Measurements from ENCODE around the gene TTC23. TPM values are rescaled to one million over a fixed set of nuclear protein-coding genes. Genes with fewer than 3 reads are reported as not detected.
"Not testable (repeated sequence)": the region's sequence is repeated elsewhere in the genome, so short reads cannot be mapped to it uniquely, and the experiment has no call there.

Gene TTC23
- total RNA-seq, 2 donors from 2014 or later: 6.2 to 26.4 TPM

GRCh38 chr15:99247062-99247461 is 2.3 kb downstream of the TTC23 start:
- H3K27me3 ChIP-seq: no peaks in the 10 kb centered on the region
- DNase-seq (no peak), ATAC-seq (no peak)
- no peak overlapping the region for H3K4me3 ChIP-seq
- H3K36me3 ChIP-seq (replicated peaks in 1 of 2; ENCODE audit: insufficient read depth in 1 of 2, low read depth in 2 of 2): no peaks in the 10 kb centered on the region
- WGBS, 2 donors: 80% methylated on average over 3 of the region's 3 CpGs
- no peaks in the 10 kb centered on the region for H3K9me3 ChIP-seq
- H3K27ac ChIP-seq: no peak overlapping the region
- intact Hi-C loops (cut with DNase I): no loop called here
- H3K4me1 ChIP-seq: peaks cover 25% of the 10 kb centered on the region
- TF ChIP-seq CTCF (IDR thresholded peaks at IDR 0.05) (no peak), POLR2A (IDR thresholded peaks at IDR 0.05) (no peak)

- H3K27me3 ChIP-seq: no peaks in the 10 kb centered on the region
- H3K27ac ChIP-seq: no peak overlapping the region
- no peaks in the 10 kb centered on the region for H3K36me3 ChIP-seq (replicated peaks in 1 of 2; ENCODE audit: insufficient read depth in 1 of 2, low read depth in 2 of 2)
- no peak for ATAC-seq
- H3K9me3 ChIP-seq: no peaks in the 10 kb centered on the region
- no peak for DNase-seq
- peaks cover 16% of the 10 kb centered on the region for H3K4me1 ChIP-seq
- no peak overlapping the region for H3K4me3 ChIP-seq
- WGBS, 2 donors: 84 to 91% methylated on average over 4 of the region's 4 CpGs
- TF ChIP-seq POLR2A (IDR thresholded peaks at IDR 0.05) (no peak), CTCF (IDR thresholded peaks at IDR 0.05) (no peak)
- intact Hi-C loops (cut with DNase I): no loop called here
These were observed 5.1 kb downstream of the TTC23 start for GRCh38 chr15:99244306-99244705.

- no peak for TF ChIP-seq POLR2A (IDR thresholded peaks at IDR 0.05)
- no peak for TF ChIP-seq CTCF (IDR thresholded peaks at IDR 0.05)
- no peaks in the 10 kb centered on the region for H3K9me3 ChIP-seq
- no peak overlapping the region for H3K4me3 ChIP-seq
- ATAC-seq (no peak), DNase-seq (no peak)
- intact Hi-C loops (cut with DNase I): no loop called here
- no peaks in the 10 kb centered on the region for H3K36me3 ChIP-seq (replicated peaks in 1 of 2; ENCODE audit: insufficient read depth in 1 of 2, low read depth in 2 of 2)
- no peak overlapping the region for H3K27ac ChIP-seq
- H3K27me3 ChIP-seq: no peaks in the 10 kb centered on the region
- no peaks in the 10 kb centered on the region for H3K4me1 ChIP-seq
- 64 to 74% methylated on average over 9 of the region's 9 CpGs for WGBS, 2 donors
These were observed 7.6 kb downstream of the TTC23 start for GRCh38 chr15:99241752-99242151.

- Histone ChIP-seq H3K9me3 (no peaks in the 10 kb centered on the region), H3K36me3 (replicated peaks in 1 of 2; ENCODE audit: insufficient read depth in 1 of 2, low read depth in 2 of 2) (no peaks in the 10 kb centered on the region), H3K4me1 (no peaks in the 10 kb centered on the region), H3K27ac (no peak overlapping the region), H3K4me3 (no peak overlapping the region), H3K27me3 (no peaks in the 10 kb centered on the region)
- intact Hi-C loops (cut with DNase I): no loop called here
- DNase-seq (no peak), ATAC-seq (no peak)
- 83 to 92% methylated on average over 1 of the region's 1 CpG for WGBS, 2 donors
- TF ChIP-seq POLR2A (IDR thresholded peaks at IDR 0.05): no peak
- no peak for TF ChIP-seq CTCF (IDR thresholded peaks at IDR 0.05)
These were observed 9.7 kb downstream of the TTC23 start for GRCh38 chr15:99239545-99240198.

- H3K27me3 ChIP-seq: no peaks in the 10 kb centered on the region
- WGBS, 2 donors: 76 to 92% methylated on average over 3 of the region's 3 CpGs
- no peak for ATAC-seq
- H3K4me3 ChIP-seq: no peak overlapping the region
- intact Hi-C loops (cut with DNase I): no loop called here
- no peak overlapping the region for H3K27ac ChIP-seq
- DNase-seq: no peak
- no peaks in the 10 kb centered on the region for H3K9me3 ChIP-seq
- TF ChIP-seq POLR2A (IDR thresholded peaks at IDR 0.05) (no peak), CTCF (IDR thresholded peaks at IDR 0.05) (no peak)
- no peaks in the 10 kb centered on the region for H3K36me3 ChIP-seq (replicated peaks in 1 of 2; ENCODE audit: insufficient read depth in 1 of 2, low read depth in 2 of 2)
- no peaks in the 10 kb centered on the region for H3K4me1 ChIP-seq
These were observed 10.5 kb downstream of the TTC23 start for GRCh38 chr15:99238849-99239248.

- H3K4me3 ChIP-seq; H3K36me3 ChIP-seq (replicated peaks in 1 of 2; ENCODE audit: insufficient read depth in 1 of 2, low read depth in 2 of 2); H3K4me1 ChIP-seq; H3K9me3 ChIP-seq; intact Hi-C loops (cut with DNase I); ATAC-seq; DNase-seq; H3K27me3 ChIP-seq; H3K27ac ChIP-seq: not testable (repeated sequence)
- 90 to 96% methylated on average over 6 of the region's 6 CpGs for WGBS, 2 donors
These were observed 15.2 kb downstream of the TTC23 start for GRCh38 chr15:99234160-99234559.
